ENCODE measurements around the gene CFAP74.

DNA sequence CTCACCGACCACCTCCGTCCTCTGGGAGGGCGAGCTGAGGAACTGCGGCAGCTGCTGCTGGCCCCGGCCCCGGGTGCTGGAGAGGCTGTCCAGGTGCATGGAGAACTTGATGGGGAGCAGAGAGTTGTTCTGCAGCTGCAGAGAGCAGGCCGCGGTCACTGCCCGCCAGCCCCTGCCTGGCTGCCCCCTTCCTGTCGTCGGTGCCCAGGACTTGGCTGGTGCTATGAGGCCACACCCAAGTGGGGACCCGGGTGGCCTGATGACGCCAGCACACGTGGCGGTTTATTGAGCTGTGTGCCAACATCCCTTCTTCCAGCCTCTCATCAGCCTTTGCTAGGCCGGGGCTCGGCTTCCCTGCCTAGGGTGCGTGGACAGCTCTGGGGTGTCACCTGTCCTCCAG, 79.2 kb downstream of the CFAP74 start:
- TF ChIP-seq, protein P1, sequence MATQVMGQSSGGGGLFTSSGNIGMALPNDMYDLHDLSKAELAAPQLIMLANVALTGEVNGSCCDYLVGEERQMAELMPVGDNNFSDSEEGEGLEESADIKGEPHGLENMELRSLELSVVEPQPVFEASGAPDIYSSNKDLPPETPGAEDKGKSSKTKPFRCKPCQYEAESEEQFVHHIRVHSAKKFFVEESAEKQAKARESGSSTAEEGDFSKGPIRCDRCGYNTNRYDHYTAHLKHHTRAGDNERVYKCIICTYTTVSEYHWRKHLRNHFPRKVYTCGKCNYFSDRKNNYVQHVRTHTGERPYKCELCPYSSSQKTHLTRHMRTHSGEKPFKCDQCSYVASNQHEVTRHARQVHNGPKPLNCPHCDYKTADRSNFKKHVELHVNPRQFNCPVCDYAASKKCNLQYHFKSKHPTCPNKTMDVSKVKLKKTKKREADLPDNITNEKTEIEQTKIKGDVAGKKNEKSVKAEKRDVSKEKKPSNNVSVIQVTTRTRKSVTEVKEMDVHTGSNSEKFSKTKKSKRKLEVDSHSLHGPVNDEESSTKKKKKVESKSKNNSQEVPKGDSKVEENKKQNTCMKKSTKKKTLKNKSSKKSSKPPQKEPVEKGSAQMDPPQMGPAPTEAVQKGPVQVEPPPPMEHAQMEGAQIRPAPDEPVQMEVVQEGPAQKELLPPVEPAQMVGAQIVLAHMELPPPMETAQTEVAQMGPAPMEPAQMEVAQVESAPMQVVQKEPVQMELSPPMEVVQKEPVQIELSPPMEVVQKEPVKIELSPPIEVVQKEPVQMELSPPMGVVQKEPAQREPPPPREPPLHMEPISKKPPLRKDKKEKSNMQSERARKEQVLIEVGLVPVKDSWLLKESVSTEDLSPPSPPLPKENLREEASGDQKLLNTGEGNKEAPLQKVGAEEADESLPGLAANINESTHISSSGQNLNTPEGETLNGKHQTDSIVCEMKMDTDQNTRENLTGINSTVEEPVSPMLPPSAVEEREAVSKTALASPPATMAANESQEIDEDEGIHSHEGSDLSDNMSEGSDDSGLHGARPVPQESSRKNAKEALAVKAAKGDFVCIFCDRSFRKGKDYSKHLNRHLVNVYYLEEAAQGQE (IDR thresholded peaks at IDR 0.05; ENCODE audit: borderline replicate concordance), result no peak
- TF ChIP-seq POLR2AphosphoS5 (IDR thresholded peaks at IDR 0.05), result no peak
- TF ChIP-seq, protein P2, sequence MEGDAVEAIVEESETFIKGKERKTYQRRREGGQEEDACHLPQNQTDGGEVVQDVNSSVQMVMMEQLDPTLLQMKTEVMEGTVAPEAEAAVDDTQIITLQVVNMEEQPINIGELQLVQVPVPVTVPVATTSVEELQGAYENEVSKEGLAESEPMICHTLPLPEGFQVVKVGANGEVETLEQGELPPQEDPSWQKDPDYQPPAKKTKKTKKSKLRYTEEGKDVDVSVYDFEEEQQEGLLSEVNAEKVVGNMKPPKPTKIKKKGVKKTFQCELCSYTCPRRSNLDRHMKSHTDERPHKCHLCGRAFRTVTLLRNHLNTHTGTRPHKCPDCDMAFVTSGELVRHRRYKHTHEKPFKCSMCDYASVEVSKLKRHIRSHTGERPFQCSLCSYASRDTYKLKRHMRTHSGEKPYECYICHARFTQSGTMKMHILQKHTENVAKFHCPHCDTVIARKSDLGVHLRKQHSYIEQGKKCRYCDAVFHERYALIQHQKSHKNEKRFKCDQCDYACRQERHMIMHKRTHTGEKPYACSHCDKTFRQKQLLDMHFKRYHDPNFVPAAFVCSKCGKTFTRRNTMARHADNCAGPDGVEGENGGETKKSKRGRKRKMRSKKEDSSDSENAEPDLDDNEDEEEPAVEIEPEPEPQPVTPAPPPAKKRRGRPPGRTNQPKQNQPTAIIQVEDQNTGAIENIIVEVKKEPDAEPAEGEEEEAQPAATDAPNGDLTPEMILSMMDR (IDR thresholded peaks at IDR 0.05; ENCODE audit: poor library complexity, severe bottlenecking), result no peak
- no peak for TF ChIP-seq MXI1 (conservative IDR thresholded peaks at IDR 0.05; ENCODE audit: poor library complexity, severe bottlenecking)
- no peak for TF ChIP-seq RAD21 (conservative IDR thresholded peaks at IDR 0.05)
- TF ChIP-seq TAF1 (IDR thresholded peaks at IDR 0.05; ENCODE audit: low read depth), result no peak

Measured in neural cell (in vitro differentiated cells).